NCI-H774 (cell line): ENCODE results near the gene CADM4.
"Not testable (repeated sequence)": the region's sequence is repeated elsewhere in the genome, so short reads cannot be mapped to it uniquely, and the experiment has no call there.

ENCODE experiments used
- DNase-seq: peaks from one replicate; lab custom pipeline; 2025; lab: John Stamatoyannopoulos, UW

CADM4 gene

DNA sequence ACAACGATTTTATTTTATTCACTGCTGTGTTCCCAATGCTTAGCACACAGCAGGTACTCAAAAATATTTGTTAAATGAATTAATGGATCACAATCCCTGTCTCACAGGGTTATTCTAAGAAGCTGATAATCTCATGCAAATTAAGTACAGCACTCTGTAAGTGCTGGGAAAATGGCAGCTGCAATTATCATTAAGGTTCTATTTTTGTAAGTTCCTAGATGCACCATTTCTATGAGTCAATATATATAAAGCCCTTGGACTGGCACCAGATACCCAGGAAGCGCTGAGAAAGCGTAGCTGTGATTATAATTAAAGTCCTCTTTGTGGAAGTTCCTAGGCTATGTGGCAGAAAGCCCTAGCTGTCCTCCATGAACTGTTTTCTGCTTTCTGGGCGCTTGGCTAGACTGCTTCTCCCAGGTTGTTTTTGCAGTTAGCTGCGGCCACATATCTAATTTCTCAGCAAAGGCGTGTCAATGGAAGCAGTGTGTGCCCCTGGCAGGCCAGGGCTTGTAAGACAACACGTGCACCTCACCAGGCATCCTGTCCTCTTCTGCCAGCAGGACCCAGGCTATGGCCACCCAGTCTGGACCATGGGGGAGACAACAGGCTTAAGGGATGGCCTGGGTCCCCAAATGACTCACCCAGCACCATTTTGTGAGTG lies 33.0 kb downstream of the CADM4 start:
- DNase-seq, result no peak

DNA sequence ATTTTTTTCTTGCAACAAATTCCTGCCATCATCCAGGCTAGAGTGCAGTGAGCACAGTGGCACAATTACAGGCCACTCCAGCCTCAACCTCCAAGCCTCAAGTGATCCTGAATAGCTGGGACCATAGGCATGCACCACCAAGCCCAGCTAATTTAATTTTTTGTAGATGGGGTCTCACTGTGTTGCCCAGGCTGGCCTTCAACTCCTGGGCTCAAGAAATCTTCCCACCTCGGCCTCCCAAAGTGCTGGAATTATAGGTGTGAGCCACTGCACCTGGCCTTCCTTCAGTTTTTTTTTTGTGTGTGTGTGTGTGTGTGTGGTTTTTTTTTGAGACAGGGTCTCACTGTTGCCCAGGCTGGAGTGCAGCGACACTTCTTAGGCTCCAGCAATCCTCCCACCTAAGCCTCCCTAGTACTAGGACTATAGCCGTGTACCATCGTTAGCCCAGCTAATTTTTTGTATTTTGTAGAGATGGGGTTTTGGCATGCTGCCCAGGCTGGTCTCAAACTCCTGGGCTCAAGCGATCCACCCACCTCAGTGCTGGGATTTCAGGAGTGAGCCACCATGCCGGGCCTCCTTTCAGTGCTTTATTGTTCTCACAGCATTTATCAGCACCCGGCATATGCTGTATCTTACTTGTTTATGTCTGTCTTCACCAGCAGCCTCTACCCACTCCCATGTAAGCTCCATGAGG lies 33.6 kb downstream of the CADM4 start:
- DNase-seq, result no peak

DNA sequence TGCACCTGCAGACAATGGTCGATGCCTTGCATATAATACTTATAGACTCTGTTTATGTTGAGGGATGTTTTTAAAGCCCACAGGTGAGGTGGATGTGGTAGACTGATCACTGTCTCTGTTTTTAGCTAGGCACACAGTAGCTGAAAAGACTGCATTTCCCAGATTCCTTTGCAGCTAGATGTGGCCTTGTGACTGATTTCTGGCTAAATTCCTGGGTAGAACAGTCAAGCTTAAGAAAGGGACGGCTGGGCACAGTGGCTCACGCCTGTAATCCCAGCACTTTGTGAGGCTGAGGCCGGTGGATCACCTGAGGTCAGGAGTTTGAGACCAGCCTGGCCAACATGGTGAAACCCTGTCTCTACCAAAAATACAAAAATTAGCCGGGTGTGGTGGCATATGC lies 39.3 kb downstream of the CADM4 start:
- not testable (repeated sequence) for DNase-seq

DNA sequence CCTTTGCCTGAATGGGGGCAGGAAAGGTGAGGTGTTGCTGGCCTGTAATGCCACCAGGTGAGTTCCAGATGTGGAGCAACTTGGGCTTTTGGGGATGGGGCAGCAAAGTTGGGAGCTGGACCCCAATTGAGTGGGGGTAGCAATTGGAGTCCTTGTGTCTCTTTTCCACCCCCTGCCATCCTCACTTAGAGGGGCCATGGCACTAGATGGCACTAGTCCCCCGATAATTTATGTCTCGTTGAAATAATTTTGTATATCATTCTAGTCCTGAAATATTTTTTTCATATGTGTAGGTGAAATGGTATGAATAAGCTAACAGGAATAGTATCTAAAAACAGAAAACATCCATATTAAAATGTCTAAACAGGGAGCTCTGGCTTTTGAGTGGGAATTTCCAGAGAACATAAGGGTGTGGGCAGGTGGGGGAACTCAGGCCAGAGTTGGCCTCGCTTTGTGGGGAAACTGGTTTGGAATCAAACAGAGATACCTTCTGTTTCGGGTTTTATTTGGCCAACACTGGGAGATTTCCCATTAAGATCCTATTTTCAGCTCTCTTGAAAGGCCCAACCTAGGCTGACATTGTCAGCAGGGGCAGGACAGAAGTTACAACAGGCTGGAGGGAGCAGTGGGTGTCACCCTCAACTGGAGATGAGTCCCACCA lies 39.9 kb downstream of the CADM4 start:
- no peak for DNase-seq

DNA sequence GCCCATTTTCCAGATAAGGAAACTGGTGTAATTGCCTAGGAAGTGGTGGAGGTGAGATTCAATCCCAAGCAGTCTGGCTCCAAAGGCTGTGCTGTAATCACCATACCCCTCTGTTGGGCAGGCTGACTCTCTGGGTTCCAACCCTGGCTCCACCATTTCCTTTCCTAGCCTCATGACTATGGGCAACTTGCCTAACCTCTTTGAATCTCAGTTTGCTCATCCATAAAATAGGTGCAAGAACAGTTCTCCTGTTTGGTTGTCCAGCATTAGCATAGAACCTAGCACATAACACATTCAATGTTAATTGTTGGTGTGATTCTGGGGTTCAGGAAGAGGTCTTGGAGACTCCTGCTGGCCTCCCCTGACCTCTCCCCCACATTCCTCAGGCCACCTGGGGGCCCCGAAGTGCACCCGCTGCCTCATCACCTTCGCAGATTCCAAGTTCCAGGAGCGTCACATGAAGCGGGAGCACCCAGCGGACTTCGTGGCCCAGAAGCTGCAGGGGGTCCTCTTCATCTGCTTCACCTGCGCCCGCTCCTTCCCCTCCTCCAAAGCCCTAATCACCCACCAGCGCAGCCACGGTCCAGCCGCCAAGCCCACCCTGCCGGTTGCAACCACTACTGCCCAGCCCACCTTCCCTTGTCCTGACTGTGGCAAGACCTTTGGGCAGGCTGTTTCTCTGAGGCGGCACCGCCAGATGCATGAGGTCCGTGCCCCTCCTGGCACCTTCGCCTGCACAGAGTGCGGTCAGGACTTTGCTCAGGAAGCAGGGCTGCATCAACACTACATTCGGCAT lies 41.0 kb downstream of the CADM4 start:
- no peak for DNase-seq

DNA sequence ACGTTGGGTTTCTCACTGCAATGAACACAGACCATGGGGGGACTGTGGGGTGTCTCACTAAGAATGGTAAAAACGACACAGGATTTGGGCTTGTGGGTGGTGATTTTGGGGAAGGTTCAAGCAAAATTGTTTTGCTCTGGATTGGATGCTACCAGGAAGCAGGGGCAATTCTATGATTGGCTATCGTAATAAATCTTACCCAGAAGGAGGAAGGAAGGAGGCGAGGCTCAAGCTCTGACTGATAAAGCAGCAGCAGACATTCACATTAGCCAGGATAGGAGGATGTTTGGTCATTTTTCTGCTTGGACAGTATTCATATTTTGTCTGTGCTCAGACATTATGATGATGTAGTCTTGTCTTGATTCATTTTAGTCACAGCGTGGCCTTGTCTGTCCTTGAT lies 41.8 kb downstream of the CADM4 start:
- no peak for DNase-seq

DNA sequence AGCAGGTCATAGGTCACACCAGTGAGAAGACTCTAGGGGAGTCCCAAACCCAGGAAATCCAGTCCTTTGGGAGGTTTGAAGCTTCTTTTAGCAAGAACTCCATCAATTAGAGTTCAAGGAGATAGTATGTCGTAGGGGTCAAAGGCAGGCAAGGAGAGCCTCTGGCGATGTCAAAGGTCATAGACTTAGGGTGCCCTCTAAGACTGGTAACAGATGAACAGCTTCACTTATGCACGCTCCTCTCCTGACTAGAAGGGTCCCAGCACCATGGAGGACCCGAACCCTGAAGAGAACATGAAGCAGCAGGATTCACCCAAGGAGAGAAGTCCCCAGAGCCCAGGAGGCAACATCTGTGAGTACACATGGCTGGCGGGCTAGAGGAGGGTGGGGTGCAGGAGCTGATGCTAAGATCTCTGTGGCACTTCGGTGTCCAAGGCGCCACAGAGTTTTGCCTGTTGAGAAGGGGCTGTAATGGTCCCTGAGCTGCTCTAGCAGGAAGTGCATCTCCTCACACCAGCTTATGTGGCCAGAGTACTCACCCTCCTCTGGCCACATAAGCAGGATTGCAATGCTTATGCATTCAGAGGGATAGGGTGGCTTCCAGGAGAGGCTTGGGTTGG lies 42.7 kb downstream of the CADM4 start:
- DNase-seq, result no peak

DNA sequence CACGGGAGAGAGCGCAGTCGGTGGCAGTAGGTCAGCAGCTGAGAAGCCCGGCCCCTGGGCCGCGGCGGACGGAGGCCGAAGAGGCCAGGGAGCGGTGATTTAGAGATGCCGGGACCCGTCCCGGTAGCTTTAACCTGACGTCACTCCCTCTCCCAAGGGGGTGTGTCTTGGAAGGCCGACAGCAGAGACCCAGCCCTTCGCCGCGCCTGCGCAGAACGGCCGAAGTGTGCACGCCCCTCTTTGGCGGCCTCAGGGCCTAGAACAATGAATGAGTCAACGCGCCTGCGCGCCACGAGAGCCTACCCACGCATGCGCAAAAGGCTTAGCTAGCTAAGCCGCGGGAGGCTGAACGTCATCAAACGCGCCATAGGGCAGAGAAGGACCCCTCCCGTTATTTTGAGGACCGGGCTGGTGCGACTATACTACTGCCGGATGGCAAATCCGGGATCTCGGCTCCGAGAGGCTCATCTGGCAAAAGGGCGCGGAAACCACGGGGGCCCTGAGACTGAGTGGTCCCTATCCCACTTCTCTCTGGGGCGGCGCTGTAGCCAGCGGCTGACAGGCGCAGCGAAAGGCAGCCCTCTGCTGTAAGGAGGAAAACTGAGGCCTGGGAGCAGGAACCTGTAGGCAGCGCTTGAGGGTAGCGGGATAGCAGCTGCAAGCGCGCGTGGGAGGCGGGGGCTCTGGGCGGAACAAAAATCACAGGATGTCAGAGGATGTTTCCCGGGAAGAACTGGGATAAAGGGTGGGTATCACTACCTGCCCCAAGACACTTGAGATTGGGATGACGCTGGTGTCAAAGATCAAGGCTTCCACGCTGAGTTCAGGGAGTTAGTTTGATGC lies 43.4 kb downstream of the CADM4 start, which contains the start of the genes IRGQ and ZNF576:
IRGQ (minus strand) TSS at position 136 of the 843 bp plus-strand sequence. CDS start 796 bp downstream, outside the sequence.
ZNF576 (plus strand) TSS at position 597 of the 843 bp plus-strand sequence. CDS start 514 bp downstream, outside the sequence.
- DNase-seq, result peak; percentile 99

DNA sequence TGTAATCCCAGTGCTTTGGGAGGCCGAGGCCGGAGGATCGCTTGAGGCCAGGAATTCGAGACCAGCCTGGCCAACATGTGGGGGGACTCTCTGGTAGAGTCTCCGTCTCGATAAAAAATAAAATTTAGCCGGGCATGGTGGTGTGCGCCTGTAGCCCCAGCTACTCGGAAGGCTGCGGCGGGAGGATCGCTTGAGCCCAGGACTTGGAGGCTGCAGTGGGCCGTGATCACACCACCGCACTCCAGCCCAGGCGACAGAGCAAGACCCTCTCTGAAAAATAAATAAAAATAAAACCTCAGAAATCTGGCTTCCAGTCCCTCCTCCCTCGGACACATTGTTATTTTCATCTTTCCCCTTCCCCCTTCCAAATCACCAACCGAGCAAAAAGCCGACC lies 44.0 kb downstream of the CADM4 start:
- DNase-seq, result no peak

DNA sequence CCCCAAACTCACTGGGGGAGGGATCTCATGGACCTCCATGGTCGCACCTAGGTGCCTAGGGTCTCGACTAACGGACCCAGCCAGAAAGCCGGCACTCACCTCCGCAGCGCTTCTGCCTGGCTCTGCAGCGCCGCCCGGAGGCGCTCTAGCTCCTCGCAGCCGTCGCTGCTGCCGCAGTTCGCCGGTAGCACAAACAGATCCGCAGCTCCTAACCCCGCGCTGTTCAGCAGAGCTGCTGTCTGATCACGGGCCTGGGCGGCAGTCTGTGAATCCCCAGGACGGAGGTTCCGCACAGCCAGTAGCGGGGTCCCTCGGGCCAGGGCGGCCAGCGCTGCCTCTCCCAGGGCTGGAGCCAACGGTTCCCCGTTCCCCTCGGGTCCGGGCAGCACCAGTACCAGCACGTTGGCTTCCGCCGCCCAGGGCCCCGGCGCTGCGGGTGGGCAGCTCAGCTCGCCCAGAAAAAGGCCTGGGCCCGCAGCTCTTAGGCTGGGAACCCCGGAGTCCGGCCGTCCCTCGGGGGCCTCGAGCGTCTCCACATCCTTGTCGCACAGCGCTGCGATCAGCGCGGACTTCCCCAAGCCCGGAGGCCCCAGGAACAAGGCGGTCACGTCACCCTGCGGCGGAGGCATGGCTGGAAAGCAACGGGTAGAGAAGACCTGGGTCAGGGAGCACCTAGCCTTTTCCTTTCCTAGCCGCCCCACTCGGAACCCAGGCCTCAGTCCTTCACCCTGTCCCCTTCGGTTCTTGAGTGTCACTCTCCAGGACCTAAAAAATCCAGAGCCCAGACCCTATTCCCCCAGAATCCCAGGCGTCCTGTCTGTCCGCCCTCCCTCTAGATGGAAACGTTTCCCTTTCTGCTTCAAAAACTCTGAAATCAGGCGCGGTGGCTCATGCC lies 44.7 kb downstream of the CADM4 start:
- DNase-seq, result peak; percentile 54

DNA sequence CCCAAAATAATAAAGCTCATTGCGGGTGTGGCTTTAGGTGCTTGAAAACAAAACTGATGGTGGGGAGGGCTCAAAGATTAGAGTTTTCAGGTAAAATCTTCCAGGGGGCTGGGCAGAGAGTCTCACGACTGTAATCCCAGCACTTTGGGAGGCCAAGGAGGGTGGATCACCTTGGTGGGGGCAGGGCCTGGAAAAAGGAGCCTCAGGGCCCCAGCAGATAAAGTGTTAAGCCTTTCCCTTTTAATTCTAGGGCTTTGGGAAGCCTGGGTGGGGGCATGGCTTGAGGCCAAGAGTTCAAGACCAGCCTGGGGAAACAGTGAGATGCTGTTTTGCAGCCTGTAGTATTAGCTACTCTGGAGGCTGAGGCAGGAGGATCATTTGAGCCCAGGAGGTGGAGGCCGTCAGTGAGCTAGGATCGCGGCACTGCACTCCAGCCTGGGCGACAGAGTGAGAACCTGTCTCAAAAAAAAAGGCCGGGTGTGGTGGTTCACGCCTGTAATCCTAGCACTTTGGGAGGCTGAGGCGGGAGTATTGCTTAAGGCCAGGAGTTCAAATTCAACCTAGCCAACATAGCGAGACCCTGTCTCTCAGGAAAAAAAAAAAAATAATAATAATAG lies 45.5 kb downstream of the CADM4 start:
- DNase-seq, result no peak

DNA sequence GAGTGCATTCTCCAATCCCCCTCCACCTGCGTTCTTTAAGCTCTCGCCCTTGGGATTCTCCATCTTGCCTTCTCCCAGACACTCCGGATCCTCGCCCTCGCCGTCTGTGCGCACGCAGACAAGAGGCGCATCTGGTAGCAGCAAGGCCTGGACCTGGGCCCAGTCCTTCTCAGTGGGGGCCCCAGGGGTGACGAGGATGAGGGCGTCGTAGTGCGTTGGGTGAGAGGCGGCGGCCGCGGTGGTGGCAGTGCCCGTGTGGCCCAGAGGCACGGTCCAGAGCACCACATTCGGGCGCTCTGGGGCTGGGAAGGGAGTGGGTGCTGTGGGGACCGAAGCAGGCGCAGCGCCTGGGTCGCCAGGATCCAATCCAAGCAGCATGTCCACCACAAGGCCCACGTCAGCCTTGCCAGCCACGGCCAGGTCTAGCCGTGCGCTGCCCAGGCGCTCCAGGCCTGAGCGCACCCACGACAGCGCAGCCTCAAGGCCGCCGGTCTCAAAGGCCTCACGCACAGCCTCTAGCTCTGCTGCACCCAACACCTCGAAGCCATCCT lies 46.8 kb downstream of the CADM4 start:
- no peak for DNase-seq

DNA sequence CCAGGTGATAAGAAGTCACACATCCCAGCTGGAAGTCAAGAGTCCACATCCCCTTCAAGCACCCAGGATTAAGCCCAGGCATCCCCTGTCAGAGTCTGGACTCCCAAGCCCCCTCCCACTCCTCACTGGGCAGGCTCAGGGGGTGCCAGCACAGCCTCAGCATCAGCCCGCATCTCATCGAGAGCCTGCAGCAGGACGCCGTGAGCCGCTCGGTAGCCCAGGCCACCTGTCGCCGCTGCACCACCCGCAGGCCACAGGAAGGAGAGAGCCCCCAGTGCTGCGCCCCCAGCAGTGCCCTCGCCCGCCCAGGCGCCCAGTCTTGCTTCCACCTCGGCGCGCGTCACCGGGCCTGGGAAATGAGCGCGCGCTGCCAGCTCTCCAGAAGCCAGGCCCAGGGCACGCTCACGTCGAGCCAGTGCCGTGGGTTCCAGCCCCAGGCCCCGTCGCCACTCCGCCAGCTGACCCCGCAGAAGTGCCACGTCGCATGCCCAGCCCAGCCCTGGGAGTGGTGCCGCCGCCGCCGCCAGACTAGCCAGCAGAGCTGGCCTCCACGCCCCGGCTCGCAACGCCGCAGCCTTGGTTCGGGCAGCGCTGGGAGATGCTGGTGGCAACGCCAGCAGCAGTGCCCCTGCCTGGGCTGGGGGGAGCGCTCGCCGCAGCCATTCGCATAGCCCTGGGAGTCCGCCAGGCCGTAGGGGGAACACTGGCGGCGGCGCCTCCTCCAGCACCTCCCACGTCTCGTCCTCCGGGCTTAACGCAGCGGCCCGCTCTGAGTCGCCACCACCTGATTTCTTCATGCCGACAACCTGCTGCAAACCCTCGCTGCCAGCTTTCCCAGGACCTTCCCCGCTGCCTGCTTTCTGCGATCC lies 47.5 kb downstream of the CADM4 start:
- no peak for DNase-seq

DNA sequence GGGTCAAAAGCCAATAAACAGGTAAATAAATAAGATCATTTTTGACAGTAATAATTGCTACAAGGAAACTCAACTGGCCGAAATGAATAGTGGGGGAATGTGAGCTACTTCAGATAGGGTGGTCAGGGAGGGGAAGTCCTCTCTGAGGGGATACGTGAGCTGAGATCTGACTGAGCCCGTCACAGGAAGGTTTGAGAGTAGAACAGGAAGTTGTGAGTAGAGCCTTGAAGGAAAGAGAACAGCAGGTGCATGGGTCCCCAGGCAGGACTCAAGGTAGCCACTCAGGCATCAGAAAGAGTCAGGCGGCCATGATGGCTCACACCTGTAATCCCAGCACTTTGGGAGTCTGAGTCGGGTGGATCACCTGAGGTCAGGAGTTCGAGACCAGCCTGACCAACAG lies 50.0 kb downstream of the CADM4 start:
- no peak for DNase-seq

DNA sequence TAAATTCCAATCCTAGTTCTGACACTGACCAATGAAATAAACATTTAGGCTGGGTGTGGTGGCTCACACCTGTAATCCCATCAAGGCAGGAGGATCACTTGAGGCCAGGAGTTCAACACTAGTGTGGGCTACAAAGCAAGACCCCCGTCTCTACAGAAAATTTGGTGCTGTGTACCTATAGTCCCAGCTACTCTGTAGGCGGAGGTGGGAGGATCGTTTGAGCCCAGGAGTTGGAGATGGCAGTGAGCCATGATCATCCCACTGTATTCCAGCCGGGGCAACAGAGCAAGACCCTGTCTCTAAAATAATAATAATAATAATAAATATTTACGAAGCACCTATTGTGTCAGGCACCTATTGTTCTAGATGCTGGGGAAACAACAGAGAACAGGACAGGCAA lies 50.4 kb downstream of the CADM4 start:
- DNase-seq, result no peak

DNA sequence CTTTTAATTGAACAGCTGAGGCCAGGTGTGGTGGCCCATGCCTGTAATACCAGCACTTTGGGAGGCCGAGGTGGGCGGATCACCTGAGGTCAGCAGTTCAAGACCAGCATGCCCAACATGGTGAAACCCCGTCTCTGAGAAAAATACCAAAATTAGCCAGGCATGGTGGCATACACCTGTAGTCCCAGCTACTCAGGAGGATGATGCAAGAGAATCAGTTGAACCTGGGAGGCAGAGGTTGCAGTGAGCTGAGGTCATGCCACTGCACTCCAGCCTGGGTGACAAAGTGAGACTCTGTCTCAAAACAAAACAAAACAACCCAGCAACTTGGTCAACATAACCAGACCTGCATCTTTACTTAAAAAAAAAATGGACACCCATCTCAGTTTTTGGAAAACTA lies 52.6 kb downstream of the CADM4 start:
- not testable (repeated sequence) for DNase-seq

DNA sequence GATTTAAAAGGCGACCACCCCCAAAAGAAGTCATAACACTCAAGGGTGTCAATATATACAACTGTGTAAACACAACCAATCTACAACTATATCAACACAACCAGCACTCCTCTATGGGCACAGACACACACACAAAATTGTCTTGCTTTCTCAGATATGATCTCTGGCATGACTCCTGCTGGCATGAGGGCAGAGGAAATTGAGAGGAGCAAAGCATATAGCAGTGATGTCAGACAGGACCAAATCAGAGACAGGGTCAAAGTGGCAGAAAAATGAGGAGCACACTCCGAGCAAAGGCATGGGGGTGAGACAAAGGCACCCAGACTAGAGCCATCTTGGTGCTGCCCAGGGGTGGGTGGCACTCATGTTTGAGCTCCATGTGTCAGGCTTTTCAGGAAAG lies 53.3 kb downstream of the CADM4 start:
- no peak for DNase-seq

DNA sequence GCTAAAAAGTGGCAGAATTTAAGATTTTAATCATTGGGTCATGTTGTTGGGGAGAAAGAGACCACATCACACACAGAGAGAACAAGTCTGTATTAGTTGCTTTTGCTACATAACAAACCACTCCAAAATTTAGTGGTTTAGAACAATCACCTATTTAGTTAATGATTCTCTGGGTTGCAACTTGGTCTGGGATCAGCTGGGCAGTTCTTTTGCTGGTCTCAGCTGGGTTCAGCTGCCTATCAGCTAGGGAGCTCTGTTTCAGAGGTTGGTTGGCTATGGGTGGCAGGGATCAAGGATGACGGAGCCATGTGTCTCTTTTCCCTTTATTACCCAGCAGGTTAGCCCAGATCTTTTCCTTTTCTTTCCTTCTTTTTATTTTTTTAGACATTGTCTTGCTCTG lies 55.2 kb downstream of the CADM4 start:
- no peak for DNase-seq
